ENCODE measurements around the gene PFDN4. TPM values are rescaled to one million over a fixed set of nuclear protein-coding genes. Genes with fewer than 3 reads are reported as not detected.

Gene PFDN4, protein sequence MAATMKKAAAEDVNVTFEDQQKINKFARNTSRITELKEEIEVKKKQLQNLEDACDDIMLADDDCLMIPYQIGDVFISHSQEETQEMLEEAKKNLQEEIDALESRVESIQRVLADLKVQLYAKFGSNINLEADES
- 10 to 100 TPM; 19.8 to 22.0 TPM for total RNA-seq
- 100 to 1,000 TPM in 1 of 2 donors, 10 to 100 TPM in 1; 68.8 to 120 TPM for polyA plus RNA-seq
- long read RNA-seq, donor 1, transcript PFDN4-201 (4 exons, 1,462 nt), result major isoform, 8 of 9 reads
- long read RNA-seq, donor 1, partial matches to known transcripts, result 1 of 9 reads
- long read RNA-seq, donor 1, other reads (novel, unspliced or antisense), result 0 of 9 reads
- long read RNA-seq, donor 2, transcript PFDN4-201 (4 exons, 1,462 nt), result major isoform, 7 of 10 reads
- long read RNA-seq, donor 2, partial matches to known transcripts, result 2 of 10 reads
- long read RNA-seq, donor 2, other reads (novel, unspliced or antisense), result 1 of 10 reads

DNA sequence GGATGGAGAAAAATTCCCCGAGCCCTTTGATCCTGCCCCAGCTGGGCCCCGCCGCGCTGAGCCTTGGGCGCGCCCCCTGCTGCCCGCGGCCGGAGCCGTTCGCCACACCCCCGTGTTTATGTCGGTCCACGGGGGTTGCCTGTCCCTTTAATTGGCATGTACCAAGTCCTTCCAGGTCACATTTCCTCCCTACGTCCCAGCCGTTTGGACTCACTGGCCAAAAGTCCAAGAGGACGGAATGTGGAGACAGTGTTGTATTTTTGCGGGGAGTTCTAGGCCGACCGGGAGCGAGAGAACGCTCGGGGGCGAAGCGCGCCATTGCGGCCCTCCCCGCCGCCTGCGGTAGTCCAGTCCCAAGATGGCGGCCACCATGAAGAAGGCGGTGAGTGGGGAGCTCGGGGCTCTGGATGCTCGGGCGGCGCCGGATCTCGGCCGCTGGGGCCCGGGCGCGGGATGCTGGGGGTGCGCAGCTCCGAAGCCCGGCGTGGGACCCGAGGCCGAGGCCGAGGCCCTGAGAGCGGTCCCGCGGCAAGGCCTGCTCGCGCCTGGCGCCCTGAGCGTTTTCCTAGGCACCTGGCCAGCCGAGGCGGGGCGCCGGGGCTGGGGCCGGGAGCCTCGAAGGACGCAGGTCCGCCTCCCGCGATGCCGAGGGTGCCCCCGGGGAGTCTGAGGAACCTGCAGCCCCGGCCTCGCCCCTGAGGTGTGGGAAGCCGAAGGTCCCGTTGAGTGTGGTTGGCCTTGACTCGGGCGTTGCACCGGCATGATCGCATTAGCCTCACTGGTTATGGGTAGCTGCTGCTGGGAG is at the start of gene PFDN4:
Gene PFDN4 (plus strand): TSS at position 345 of the 805 bp plus-strand sequence. CDS start 14 bp downstream, at position 359.
- WGBS, 2 donors, result 0 to 1% methylated on average over 61 to 76 of the region's 76 CpGs
- H3K4me3 ChIP-seq (ENCODE audit: low read length in 2 of 2), result peak within 1 kb of the TSS; percentile 62 to 92
- intact Hi-C loops (cut with DNase I), result loop anchor here (5.0 to 10.0 kb wide), 2 partner anchors 381 to 633 kb away; no protein-coding TSS in a partner anchor
- DNase-seq (peak; percentile 87 to 93), ATAC-seq (ENCODE audit: low FRiP score) (peak; percentile 95)
- H3K4me1 ChIP-seq (ENCODE audit: control insufficient read depth in 1 of 2, insufficient read depth in 2 of 2, low read length in 2 of 2), result peaks cover 1 to 10% of the 10 kb centered on the region in 2 donors
- H3K27me3 ChIP-seq (ENCODE audit: control insufficient read depth in 1 of 2, insufficient read depth in 2 of 2, low read length in 1 of 2), result no peaks in the 10 kb centered on the region
- H3K9me3 ChIP-seq (ENCODE audit: control insufficient read depth, low read length), result no peaks in the 10 kb centered on the region
- no peaks in the 10 kb centered on the region for H3K36me3 ChIP-seq (ENCODE audit: control insufficient read depth in 1 of 2, insufficient read depth in 2 of 2, low read length in 1 of 2)
- peak within 1 kb of the TSS; percentile 85 to 86 for H3K27ac ChIP-seq (ENCODE audit: low read depth in 1 of 2, low read length in 2 of 2)

GRCh38 chr20:54158226-54158625 is 49.7 kb upstream of the PFDN4 start:
- no peaks in the 10 kb centered on the region for H3K27me3 ChIP-seq (ENCODE audit: control insufficient read depth in 1 of 2, insufficient read depth in 2 of 2, low read length in 1 of 2)
- no peak overlapping the region for H3K4me3 ChIP-seq (ENCODE audit: low read length in 2 of 2)
- H3K4me1 ChIP-seq (ENCODE audit: control insufficient read depth in 1 of 2, insufficient read depth in 2 of 2, low read length in 2 of 2), result no peaks in the 10 kb centered on the region
- H3K9me3 ChIP-seq (ENCODE audit: control insufficient read depth, low read length), result no peaks in the 10 kb centered on the region
- 67 to 74% methylated on average over 3 of the region's 3 CpGs for WGBS, 2 donors
- intact Hi-C loops (cut with DNase I), result no loop called here
- ATAC-seq (ENCODE audit: low FRiP score) (no peak), DNase-seq (no peak)
- no peak overlapping the region for H3K27ac ChIP-seq (ENCODE audit: low read depth in 1 of 2, low read length in 2 of 2)
- no peaks in the 10 kb centered on the region for H3K36me3 ChIP-seq (ENCODE audit: control insufficient read depth in 1 of 2, insufficient read depth in 2 of 2, low read length in 1 of 2)

- intact Hi-C loops (cut with DNase I), result no loop called here
- 84 to 85% methylated on average over 8 of the region's 8 CpGs for WGBS, 2 donors
- H3K36me3 ChIP-seq (ENCODE audit: control insufficient read depth in 1 of 2, insufficient read depth in 2 of 2, low read length in 1 of 2), result no peaks in the 10 kb centered on the region
- H3K4me3 ChIP-seq (ENCODE audit: low read length in 2 of 2), result no peak overlapping the region
- H3K27ac ChIP-seq (ENCODE audit: low read depth in 1 of 2, low read length in 2 of 2), result no peak overlapping the region
- H3K27me3 ChIP-seq (ENCODE audit: control insufficient read depth in 1 of 2, insufficient read depth in 2 of 2, low read length in 1 of 2), result no peaks in the 10 kb centered on the region
- DNase-seq (no peak), ATAC-seq (ENCODE audit: low FRiP score) (no peak)
- no peaks in the 10 kb centered on the region for H3K9me3 ChIP-seq (ENCODE audit: control insufficient read depth, low read length)
- no peaks in the 10 kb centered on the region for H3K4me1 ChIP-seq (ENCODE audit: control insufficient read depth in 1 of 2, insufficient read depth in 2 of 2, low read length in 2 of 2)
These were observed 49.0 kb upstream of the PFDN4 start for GRCh38 chr20:54158856-54159418.

- H3K27me3 ChIP-seq (ENCODE audit: control insufficient read depth in 1 of 2, insufficient read depth in 2 of 2, low read length in 1 of 2), result no peaks in the 10 kb centered on the region
- no peaks in the 10 kb centered on the region for H3K36me3 ChIP-seq (ENCODE audit: control insufficient read depth in 1 of 2, insufficient read depth in 2 of 2, low read length in 1 of 2)
- intact Hi-C loops (cut with DNase I), result no loop called here
- ATAC-seq (ENCODE audit: low FRiP score) (no peak), DNase-seq (no peak)
- 77 to 80% methylated on average over 7 of the region's 7 CpGs for WGBS, 2 donors
- no peaks in the 10 kb centered on the region for H3K9me3 ChIP-seq (ENCODE audit: control insufficient read depth, low read length)
- H3K4me1 ChIP-seq (ENCODE audit: control insufficient read depth in 1 of 2, insufficient read depth in 2 of 2, low read length in 2 of 2), result no peaks in the 10 kb centered on the region
- H3K4me3 ChIP-seq (ENCODE audit: low read length in 2 of 2), result no peak overlapping the region
- no peak overlapping the region for H3K27ac ChIP-seq (ENCODE audit: low read depth in 1 of 2, low read length in 2 of 2)
These were observed 47.6 kb upstream of the PFDN4 start for GRCh38 chr20:54160065-54161007.

- ATAC-seq (ENCODE audit: low FRiP score) (no peak), DNase-seq (no peak)
- Histone ChIP-seq H3K9me3 (ENCODE audit: control insufficient read depth, low read length) (no peaks in the 10 kb centered on the region), H3K4me3 (ENCODE audit: low read length in 2 of 2) (no peak overlapping the region), H3K36me3 (ENCODE audit: control insufficient read depth in 1 of 2, insufficient read depth in 2 of 2, low read length in 1 of 2) (no peaks in the 10 kb centered on the region), H3K4me1 (ENCODE audit: control insufficient read depth in 1 of 2, insufficient read depth in 2 of 2, low read length in 2 of 2) (no peaks in the 10 kb centered on the region), H3K27me3 (ENCODE audit: control insufficient read depth in 1 of 2, insufficient read depth in 2 of 2, low read length in 1 of 2) (no peaks in the 10 kb centered on the region), H3K27ac (ENCODE audit: low read depth in 1 of 2, low read length in 2 of 2) (no peak overlapping the region)
- intact Hi-C loops (cut with DNase I), result no loop called here
- 83 to 84% methylated on average over 9 of the region's 9 CpGs for WGBS, 2 donors
These were observed 46.7 kb upstream of the PFDN4 start for GRCh38 chr20:54161008-54161820.

GRCh38 chr20:54161821-54162149 is 46.1 kb upstream of the PFDN4 start:
- H3K9me3 ChIP-seq (ENCODE audit: control insufficient read depth, low read length), result no peaks in the 10 kb centered on the region
- WGBS, 2 donors, result 89 to 91% methylated on average over 4 of the region's 4 CpGs
- DNase-seq (no peak), ATAC-seq (ENCODE audit: low FRiP score) (no peak)
- H3K27me3 ChIP-seq (ENCODE audit: control insufficient read depth in 1 of 2, insufficient read depth in 2 of 2, low read length in 1 of 2), result no peaks in the 10 kb centered on the region
- H3K4me1 ChIP-seq (ENCODE audit: control insufficient read depth in 1 of 2, insufficient read depth in 2 of 2, low read length in 2 of 2), result no peaks in the 10 kb centered on the region
- H3K27ac ChIP-seq (ENCODE audit: low read depth in 1 of 2, low read length in 2 of 2), result no peak overlapping the region
- intact Hi-C loops (cut with DNase I), result no loop called here
- no peak overlapping the region for H3K4me3 ChIP-seq (ENCODE audit: low read length in 2 of 2)
- H3K36me3 ChIP-seq (ENCODE audit: control insufficient read depth in 1 of 2, insufficient read depth in 2 of 2, low read length in 1 of 2), result no peaks in the 10 kb centered on the region

GRCh38 chr20:54162378-54163009 is 45.4 kb upstream of the PFDN4 start:
- Histone ChIP-seq H3K27ac (ENCODE audit: low read depth in 1 of 2, low read length in 2 of 2) (no peak overlapping the region), H3K4me1 (ENCODE audit: control insufficient read depth in 1 of 2, insufficient read depth in 2 of 2, low read length in 2 of 2) (no peaks in the 10 kb centered on the region), H3K27me3 (ENCODE audit: control insufficient read depth in 1 of 2, insufficient read depth in 2 of 2, low read length in 1 of 2) (no peaks in the 10 kb centered on the region), H3K36me3 (ENCODE audit: control insufficient read depth in 1 of 2, insufficient read depth in 2 of 2, low read length in 1 of 2) (no peaks in the 10 kb centered on the region), H3K9me3 (ENCODE audit: control insufficient read depth, low read length) (no peaks in the 10 kb centered on the region), H3K4me3 (ENCODE audit: low read length in 2 of 2) (no peak overlapping the region)
- ATAC-seq (ENCODE audit: low FRiP score) (no peak), DNase-seq (no peak)
- 49 to 54% methylated on average over 16 of the region's 16 CpGs for WGBS, 2 donors
- intact Hi-C loops (cut with DNase I), result no loop called here
